GM23248 (cell line): ENCODE data around the gene HYDIN. TPM values are rescaled to one million over a fixed set of nuclear protein-coding genes. Genes with fewer than 3 reads are reported as not detected.

Experiments
- DNase-seq: peaks from one replicate; pipeline ENCODE4 v3.0.0-alpha.2; 2015
- H2AFZ ChIP-seq: fragments of 200-600 bp; sonication (generic); 2 replicates; pipeline ENCODE4 v1.6.1; 2016; ENCODE audit warnings: antibody characterized with exemption
- H3F3A ChIP-seq: fragments of 200-600 bp; sonication (generic); 2 replicates; pipeline ENCODE4 v1.6.1; 2016; ENCODE audit warnings: mild to moderate bottlenecking, antibody characterized with exemption, mixed run types; ENCODE audit not compliant: insufficient read depth
- H3K27ac ChIP-seq: fragments of 200-600 bp; sonication (generic); 2 replicates; pipeline ENCODE4 v1.5.1; 2016; ENCODE audit warnings: mild to moderate bottlenecking
- H3K27me3 ChIP-seq: fragments of 200-600 bp; sonication (generic); replicated peaks from 2 replicates; pipeline ENCODE4 v1.6.1; 2016; ENCODE audit warnings: mild to moderate bottlenecking; ENCODE audit not compliant: insufficient read depth
- H3K36me3 ChIP-seq: fragments of 200-600 bp; sonication (generic); 2 replicates; pipeline ENCODE4 v1.6.1; 2016; ENCODE audit warnings: low read depth, mild to moderate bottlenecking
- H3K4me1 ChIP-seq: fragments of 200-600 bp; sonication (generic); 2 replicates; pipeline ENCODE4 v1.6.1; 2016; ENCODE audit warnings: mild to moderate bottlenecking; ENCODE audit not compliant: insufficient read depth
- H3K4me2 ChIP-seq: fragments of 200-600 bp; sonication (generic); one replicate; pipeline ENCODE4 v1.6.1; 2016; ENCODE audit warnings: mild to moderate bottlenecking; ENCODE audit not compliant: unreplicated experiment
- H3K4me3 ChIP-seq: fragments of 200-600 bp; sonication (generic); 2 replicates; pipeline ENCODE4 v1.5.1; 2016; ENCODE audit warnings: mild to moderate bottlenecking
- H3K79me2 ChIP-seq: fragments of 200-600 bp; sonication (generic); 2 replicates; pipeline ENCODE4 v1.6.1; 2016; ENCODE audit warnings: mild to moderate bottlenecking; ENCODE audit not compliant: insufficient read depth
- H3K9ac ChIP-seq: fragments of 200-600 bp; sonication (generic); 2 replicates; pipeline ENCODE4 v1.6.1; 2016; ENCODE audit warnings: mild to moderate bottlenecking
- H3K9me2 ChIP-seq: fragments of 200-600 bp; sonication (generic); 2 replicates; pipeline ENCODE4 v1.6.1; 2016; ENCODE audit warnings: mixed run types, mild to moderate bottlenecking, moderate library complexity; ENCODE audit not compliant: insufficient read depth
- H3K9me3 ChIP-seq: fragments of 200-600 bp; sonication (generic); one replicate; pipeline ENCODE4 v1.6.1; 2017; ENCODE audit warnings: low read depth
- H4K20me1 ChIP-seq: fragments of 200-600 bp; sonication (generic); 2 replicates; pipeline ENCODE4 v1.6.0; 2016; ENCODE audit not compliant: insufficient read depth
- EZH2 ChIP-seq: fragments of 200-600 bp; sonication (generic); IDR thresholded peaks from 2 replicates; pipeline ENCODE4 v1.6.1; 2018; ENCODE audit warnings: antibody characterized with exemption, mild to moderate bottlenecking; ENCODE audit not compliant: insufficient read depth, poor library complexity, severe bottlenecking
- EZH2phosphoT487 ChIP-seq: fragments of 200-600 bp; sonication (generic); IDR thresholded peaks from 2 replicates; pipeline ENCODE4 v1.6.1; 2018; ENCODE audit warnings: antibody characterized with exemption, moderate library complexity, mild to moderate bottlenecking, low read depth; ENCODE audit not compliant: insufficient read depth
- WGBS, 2 experiments: methylation state at CpG; one replicate each; pipeline ENCODE4 v1.1.6; 2015 to 2017; ENCODE audit warnings: low lambda C conversion rate in 2 of 2, low coverage in 1 of 2; ENCODE audit errors: missing lambda C conversion rate in 2 of 2; 5-methylcytosine and 5-hydroxymethylcytosine counted together
- in situ Hi-C: fragments of 300-500 bp; cut with MboI; formaldehyde crosslinking; loops from 2 replicates; pipeline ENCODE4 v1.15.0; 2020
- polyA plus RNA-seq: library from polyadenylated mRNA; unstranded; fragments of >200 nt; fragmentation: Nextera tagmentation; extraction: Ambion mirVana; gene quantifications from 2 replicates; pipeline ENCODE4 v1.2.1, GENCODE V29; 2016
- total RNA-seq: library from RNA; depleted of rRNA; stranded (reverse); fragments of >200 nt; shearing (Covaris generic); gene quantifications from 2 replicates; pipeline ENCODE4 v1.2.3, GENCODE V29; 2014

Gene HYDIN
- total and polyA plus RNA-seq, 2 experiments from 2014 or later = 0.50 to 0.54 TPM

- Histone ChIP-seq H3K27ac (no peak overlapping the region), H4K20me1 (no peaks in the 10 kb centered on the region), H3K4me1 (no peaks in the 10 kb centered on the region), H3K79me2 (no peaks in the 10 kb centered on the region), H3F3A (no peaks in the 10 kb centered on the region), H3K4me2 (no peak overlapping the region), H3K36me3 (no peaks in the 10 kb centered on the region), H3K27me3 (no peaks in the 10 kb centered on the region), H2AFZ (no peak overlapping the region), H3K9me3 (no peaks in the 10 kb centered on the region), H3K9me2 (no peaks in the 10 kb centered on the region), H3K9ac (no peak overlapping the region), H3K4me3 (no peak overlapping the region)
- DNase-seq = no peak
- TF ChIP-seq EZH2phosphoT487 (no peak), EZH2 (no peak)
- in situ Hi-C loops = no loop called here
- 68 to 73% methylated on average over 3 of the region's 3 CpGs for WGBS, 2 experiments
Observed at GRCh38 chr16:71263582-71263981, 33.1 kb upstream of the HYDIN start.

- no peaks in the 10 kb centered on the region for H4K20me1 ChIP-seq
- no peak for DNase-seq
- no peak overlapping the region for H3K4me2 ChIP-seq
- no peaks in the 10 kb centered on the region for H3K79me2 ChIP-seq
- no peaks in the 10 kb centered on the region for H3K27me3 ChIP-seq
- no peaks in the 10 kb centered on the region for H3F3A ChIP-seq
- TF ChIP-seq EZH2phosphoT487 = no peak
- TF ChIP-seq EZH2 = no peak
- no peak overlapping the region for H3K9ac ChIP-seq
- no peaks in the 10 kb centered on the region for H3K4me1 ChIP-seq
- no peak overlapping the region for H3K27ac ChIP-seq
- H3K9me2 ChIP-seq = no peaks in the 10 kb centered on the region
- no peak overlapping the region for H2AFZ ChIP-seq
- 72 to 75% methylated on average over 5 of the region's 5 CpGs for WGBS, 2 experiments
- no peaks in the 10 kb centered on the region for H3K9me3 ChIP-seq
- in situ Hi-C loops = no loop called here
- H3K36me3 ChIP-seq = no peaks in the 10 kb centered on the region
- no peak overlapping the region for H3K4me3 ChIP-seq
Observed at GRCh38 chr16:71262391-71262790, 31.9 kb upstream of the HYDIN start.

GRCh38 chr16:71260995-71261394 is 30.5 kb upstream of the HYDIN start:
- Histone ChIP-seq H3K4me1 (no peaks in the 10 kb centered on the region), H3K27me3 (no peaks in the 10 kb centered on the region), H3K9me3 (no peaks in the 10 kb centered on the region), H3K9me2 (no peaks in the 10 kb centered on the region), H3K27ac (no peak overlapping the region), H3F3A (no peaks in the 10 kb centered on the region), H3K4me3 (no peak overlapping the region), H3K79me2 (no peaks in the 10 kb centered on the region), H3K9ac (no peak overlapping the region), H4K20me1 (no peaks in the 10 kb centered on the region), H3K36me3 (no peaks in the 10 kb centered on the region), H2AFZ (no peak overlapping the region), H3K4me2 (no peak overlapping the region)
- in situ Hi-C loops = no loop called here
- DNase-seq = no peak
- TF ChIP-seq EZH2 (no peak), EZH2phosphoT487 (no peak)

- Histone ChIP-seq H4K20me1 (no peaks in the 10 kb centered on the region), H3K27me3 (no peaks in the 10 kb centered on the region), H3K4me2 (no peak overlapping the region), H3F3A (no peaks in the 10 kb centered on the region), H3K36me3 (no peaks in the 10 kb centered on the region), H3K4me3 (no peak overlapping the region), H3K4me1 (no peaks in the 10 kb centered on the region), H2AFZ (no peak overlapping the region), H3K9me3 (no peaks in the 10 kb centered on the region), H3K9ac (no peak overlapping the region), H3K27ac (no peak overlapping the region), H3K79me2 (no peaks in the 10 kb centered on the region), H3K9me2 (no peaks in the 10 kb centered on the region)
- no peak for DNase-seq
- in situ Hi-C loops = no loop called here
- no peak for TF ChIP-seq EZH2
- no peak for TF ChIP-seq EZH2phosphoT487
- WGBS, 2 experiments = 42% methylated on average over 5 of the region's 5 CpGs
Observed at GRCh38 chr16:71259086-71259485, 28.6 kb upstream of the HYDIN start.

GRCh38 chr16:71258372-71258771 is 27.9 kb upstream of the HYDIN start:
- Histone ChIP-seq H3K4me2 (no peak overlapping the region), H3K9ac (no peak overlapping the region), H3K9me3 (no peaks in the 10 kb centered on the region), H3K36me3 (no peaks in the 10 kb centered on the region), H3K9me2 (no peaks in the 10 kb centered on the region), H3K27me3 (no peaks in the 10 kb centered on the region), H2AFZ (no peak overlapping the region), H3F3A (no peaks in the 10 kb centered on the region), H3K4me1 (no peaks in the 10 kb centered on the region), H4K20me1 (no peaks in the 10 kb centered on the region), H3K4me3 (no peak overlapping the region), H3K79me2 (no peaks in the 10 kb centered on the region), H3K27ac (no peak overlapping the region)
- TF ChIP-seq EZH2 = no peak
- TF ChIP-seq EZH2phosphoT487 = no peak
- 17 to 23% methylated on average over 1 of the region's 1 CpG for WGBS, 2 experiments
- in situ Hi-C loops = no loop called here
- DNase-seq = no peak
